GM19468 (cell line): Measurements from ENCODE around the gene ECI1.
"Not testable (repeated sequence)": the region's sequence is repeated elsewhere in the genome, so short reads cannot be mapped to it uniquely, and the experiment has no call there.

Experiments used
- ATAC-seq: cut with Tn5 transposase; IDR thresholded peaks from one replicate; pipeline ENCODE4 v1.9.1; 2021; ENCODE audit warnings: mild to moderate bottlenecking, moderate library complexity, moderate number of reproducible peaks; ENCODE audit not compliant: unreplicated experiment; ENCODE audit errors: extremely low read depth

The ECI1 gene

DNA sequence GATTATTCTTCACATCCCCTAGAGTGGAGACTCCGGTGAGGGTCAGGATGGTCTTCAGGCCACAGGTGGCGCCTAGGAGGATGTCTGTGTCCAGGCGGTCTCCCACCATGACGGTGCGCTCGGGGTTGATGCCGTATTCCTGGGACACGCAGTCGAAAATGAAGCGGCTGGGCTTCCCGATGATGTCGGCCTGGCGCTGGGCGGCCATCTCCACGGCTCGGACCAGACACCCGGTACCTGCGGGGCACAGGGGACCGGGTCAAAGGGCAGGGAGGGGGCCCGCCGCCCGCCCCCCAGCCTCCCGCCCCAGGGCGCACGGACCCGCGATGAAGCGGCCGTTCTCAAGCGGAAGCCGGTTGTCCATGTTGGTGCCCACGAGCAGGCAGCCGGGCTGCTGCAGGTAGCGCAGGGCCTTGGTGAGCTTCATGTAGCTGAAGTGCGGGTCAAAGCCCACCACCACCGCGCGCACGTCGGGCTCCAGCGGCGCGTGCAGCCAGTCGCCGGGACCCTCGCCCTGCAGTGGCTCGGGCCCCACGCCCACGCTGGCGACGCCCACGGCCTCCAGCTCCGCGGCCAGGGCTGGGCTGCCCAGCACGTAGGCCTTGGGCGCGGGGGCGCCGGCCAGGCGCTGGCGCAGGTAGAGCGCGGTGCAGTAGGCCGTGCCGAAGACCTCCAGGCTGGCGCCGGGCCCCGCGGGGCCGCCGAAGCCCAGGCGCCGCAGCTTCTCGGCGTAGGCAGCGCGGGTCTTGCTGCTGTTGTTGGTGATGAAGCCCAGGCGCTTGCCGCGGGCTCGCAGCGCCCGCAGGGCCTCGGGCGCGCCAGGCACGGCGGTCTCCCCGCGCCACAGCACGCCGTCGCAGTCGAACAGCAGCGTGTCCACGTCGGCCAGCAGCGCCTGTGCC, 37.3 kb downstream of the ECI1 start:
- ATAC-seq = no peak

DNA sequence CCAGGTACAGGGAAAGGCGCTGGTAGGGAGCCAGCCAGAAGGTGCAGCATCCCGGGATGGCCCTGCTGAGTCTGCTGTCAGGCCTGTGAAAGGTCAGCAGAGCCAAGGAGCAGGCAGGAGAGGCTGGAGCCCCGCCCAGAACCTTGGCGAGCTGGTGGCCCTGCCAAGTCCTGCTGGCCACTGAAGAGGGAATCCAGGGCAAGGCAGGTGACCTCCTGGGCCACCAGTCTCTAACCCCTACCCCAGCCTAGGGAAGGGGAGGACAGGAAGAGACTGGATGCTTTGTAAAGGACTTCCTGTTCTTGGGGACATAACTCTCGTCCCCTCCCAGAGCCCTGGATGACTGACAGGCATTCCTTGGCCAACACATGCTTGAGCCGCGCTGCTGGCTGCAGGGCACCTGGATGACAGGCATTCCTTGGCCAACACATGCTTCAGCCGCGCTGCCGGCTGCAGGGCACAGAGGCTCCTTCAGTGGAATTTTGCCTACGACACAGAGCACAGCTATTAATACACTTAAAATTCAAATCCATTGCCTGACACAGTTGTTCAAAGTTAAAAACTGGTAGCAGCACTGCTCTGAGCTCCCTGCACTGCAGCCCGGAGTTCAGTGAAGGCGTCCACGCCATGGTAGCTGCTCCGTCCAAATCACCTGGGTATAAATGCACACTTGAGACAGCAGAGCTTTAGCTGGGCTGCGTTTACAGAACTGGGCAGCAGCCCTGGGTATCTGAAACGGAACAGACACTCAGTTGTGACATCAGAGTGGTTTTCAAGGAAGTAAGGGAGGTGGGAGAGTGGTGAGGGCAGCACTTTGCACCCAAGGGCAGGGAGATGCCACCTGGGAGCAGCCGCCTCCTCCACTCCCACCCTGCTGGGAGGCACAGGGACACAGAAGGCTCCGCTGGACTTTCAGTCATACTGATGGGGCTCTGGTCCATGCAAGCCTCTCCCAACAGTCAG, 38.7 kb downstream of the ECI1 start:
- no peak for ATAC-seq

DNA sequence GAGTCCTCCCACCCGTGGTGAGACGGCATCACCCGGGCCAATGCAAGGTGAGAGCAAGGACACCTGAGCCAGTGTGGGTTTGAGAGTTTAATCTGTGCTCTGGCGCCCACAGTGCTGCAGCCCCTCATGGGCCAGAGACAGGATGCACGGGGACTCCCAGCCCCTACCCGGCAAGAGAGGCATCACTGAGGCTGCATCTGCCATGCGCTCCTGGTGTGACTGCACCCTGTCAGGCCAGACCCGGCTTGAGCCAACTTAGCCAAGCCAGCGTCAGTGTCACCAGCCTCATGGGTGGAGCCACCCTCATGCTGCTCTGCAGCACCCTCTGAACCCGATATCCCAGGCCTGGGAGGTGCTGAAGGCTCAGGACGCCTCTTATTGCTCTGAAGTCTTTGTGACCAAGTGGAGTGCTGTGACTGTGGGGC, 39.5 kb downstream of the ECI1 start:
- no peak for ATAC-seq

GRCh38 chr16:2210386-2211365, 40.7 kb downstream of the ECI1 start, which contains the start of gene BRICD5:
Gene BRICD5, minus strand, starts transcription at chr16:2210863. Its CDS starts 30 bp downstream, at chr16:2210833.
- no peak for ATAC-seq

DNA sequence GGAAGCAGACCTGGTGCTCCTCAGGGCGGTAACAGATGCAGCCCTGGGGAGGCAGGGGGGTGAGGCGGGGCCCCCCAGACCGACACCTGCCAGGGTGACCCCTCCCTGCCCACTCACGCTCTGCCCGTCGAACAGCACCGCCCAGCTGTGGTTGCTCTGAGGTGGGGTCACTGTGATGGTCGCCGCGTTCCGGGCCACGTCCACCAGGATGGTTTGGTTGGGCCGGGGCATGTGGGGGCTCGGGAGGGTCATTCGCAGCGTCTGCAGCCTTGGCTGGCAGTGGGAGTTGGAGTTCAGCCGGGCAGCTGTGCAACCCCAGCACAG, 41.4 kb downstream of the ECI1 start:
- no peak for ATAC-seq

GRCh38 chr16:2209258-2210008, 42.0 kb downstream of the ECI1 start:
- ATAC-seq = no peak

DNA sequence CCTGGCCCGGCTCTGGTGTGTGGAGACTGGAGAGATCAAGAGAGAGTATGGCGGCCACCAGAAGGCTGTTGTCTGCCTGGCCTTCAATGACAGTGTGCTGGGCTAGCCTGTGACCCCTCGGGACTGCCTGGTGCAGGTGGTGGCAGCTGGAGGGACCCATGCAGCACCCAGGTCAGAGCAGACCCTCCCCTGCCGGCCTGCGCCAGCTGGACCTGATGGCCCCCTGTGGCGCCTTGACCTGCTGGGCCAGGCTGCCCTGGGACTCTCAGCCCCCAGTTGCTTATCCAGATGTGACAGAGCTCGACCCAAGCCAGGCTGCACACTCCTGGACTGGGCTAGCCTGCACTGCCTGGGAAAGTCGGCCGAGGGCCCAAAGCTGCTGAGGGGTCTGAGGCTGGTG, 42.6 kb downstream of the ECI1 start:
- ATAC-seq = no peak

- no peak for ATAC-seq
These were observed 43.1 kb downstream of the ECI1 start for GRCh38 chr16:2208308-2208707.

GRCh38 chr16:2207872-2208271, 43.5 kb downstream of the ECI1 start:
- ATAC-seq = no peak

DNA sequence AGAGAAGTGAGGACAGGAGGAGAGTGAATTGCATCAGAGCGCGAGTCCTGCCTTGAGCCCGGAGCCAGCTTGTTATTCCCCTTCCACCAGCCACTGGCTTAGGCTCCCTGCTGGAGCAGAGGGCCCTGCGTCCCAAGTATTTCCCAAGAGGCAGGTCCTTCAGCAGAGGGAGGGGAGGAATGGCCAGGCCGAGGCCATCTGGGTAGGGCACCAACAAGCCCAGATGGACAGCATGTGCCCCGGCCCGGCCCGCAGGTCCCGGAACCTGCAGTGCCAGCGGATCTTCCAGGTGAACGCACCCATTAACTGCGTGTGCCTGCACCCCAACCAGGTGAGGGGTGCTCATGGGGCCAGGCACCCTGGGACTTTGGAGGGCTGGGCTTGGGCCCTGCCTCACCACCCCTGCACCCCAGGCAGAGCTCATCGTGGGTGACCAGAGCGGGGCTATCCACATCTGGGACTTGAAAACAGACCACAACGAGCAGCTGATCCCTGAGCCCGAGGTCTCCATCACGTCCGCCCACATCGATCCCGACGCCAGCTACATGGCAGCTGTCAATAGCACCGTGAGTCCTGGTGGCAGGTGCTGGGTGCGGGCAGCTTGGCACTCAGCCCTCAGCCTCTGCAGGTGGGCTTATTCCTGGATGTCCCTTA, 44.5 kb downstream of the ECI1 start:
- no peak for ATAC-seq

DNA sequence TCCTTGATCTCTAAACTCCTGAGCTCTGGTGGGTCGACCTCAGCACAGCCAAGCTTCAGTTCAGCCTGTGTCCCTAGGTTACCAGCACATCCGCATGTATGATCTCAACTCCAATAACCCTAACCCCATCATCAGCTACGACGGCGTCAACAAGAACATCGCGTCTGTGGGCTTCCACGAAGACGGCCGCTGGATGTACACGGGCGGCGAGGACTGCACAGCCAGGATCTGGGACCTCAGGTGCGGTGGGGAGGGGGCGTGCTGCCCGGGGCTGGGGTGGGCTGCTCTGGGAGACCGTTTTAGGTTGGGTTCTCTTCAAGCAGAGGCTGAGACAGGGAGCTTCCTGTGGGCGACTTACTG, 45.0 kb downstream of the ECI1 start:
- ATAC-seq = no peak

DNA sequence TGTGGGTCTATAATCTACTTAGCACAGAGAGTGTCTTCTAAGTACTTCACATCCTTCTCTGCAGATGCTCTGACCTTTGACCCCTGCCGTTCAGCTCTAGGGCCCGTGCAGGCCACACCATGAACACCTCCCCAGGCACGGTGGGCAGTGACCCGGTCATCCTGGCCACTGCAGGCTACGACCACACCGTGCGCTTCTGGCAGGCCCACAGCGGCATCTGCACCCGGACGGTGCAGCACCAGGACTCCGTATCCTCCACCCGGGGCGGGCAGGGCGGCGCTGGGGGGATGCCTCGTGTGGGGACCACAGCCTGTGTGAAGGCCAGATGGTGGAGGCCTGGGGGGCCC, 45.4 kb downstream of the ECI1 start:
- peak; percentile 0 for ATAC-seq

GRCh38 chr16:2205104-2205966, 46.1 kb downstream of the ECI1 start, which contains the start of gene MLST8:
Gene MLST8, plus strand, starts transcription at chr16:2205454. Its CDS starts 632 bp downstream, at chr16:2206086.
- peak; percentile 69 for ATAC-seq

- ATAC-seq = no peak
These were observed 46.8 kb downstream of the ECI1 start for GRCh38 chr16:2204416-2205103.

DNA sequence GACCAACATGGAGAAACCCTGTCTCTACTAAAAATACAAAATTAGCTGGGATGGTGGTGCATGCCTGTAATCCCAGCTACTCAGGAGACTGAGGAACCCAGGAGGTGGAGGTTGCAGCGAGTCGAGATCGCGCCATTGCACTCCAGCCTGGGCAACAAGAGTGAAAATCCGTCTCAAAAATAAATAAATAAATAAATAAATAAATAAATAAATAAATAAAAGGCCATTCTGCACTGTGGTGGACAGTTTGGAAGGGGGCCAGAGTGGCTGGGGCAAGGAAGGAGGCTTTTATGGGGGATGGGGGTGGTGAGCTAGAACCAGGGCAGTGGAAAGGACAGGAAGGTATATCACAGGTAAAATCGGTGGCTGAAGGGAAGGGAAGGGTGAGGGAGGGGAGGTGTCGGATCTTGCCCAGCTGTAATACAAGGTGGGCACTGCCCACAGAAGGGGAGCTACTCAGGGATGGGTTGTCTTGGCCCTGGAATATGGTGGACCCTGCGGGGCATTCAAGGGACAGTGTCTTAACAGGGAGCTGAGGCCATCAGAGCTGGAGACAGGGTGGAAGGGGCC, 48.2 kb downstream of the ECI1 start:
- ATAC-seq = not testable (repeated sequence)

DNA sequence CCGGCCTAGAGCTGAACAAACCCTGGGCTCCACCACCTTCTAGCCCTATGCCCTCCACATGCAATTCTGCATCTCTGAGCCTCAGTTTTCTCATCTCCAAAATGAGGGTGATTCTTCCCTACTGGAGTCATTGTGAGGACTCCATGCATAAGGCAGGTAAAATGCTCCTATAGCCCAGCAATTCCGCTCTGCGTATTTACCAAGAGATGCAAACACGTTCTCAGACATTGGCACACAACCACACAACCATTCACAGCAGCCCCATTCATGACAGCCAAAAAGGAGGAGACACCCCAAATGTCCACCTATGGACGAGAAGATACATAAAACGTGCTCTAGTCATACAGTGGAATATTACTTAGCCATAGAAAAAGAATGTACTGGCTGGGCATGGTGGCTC, 51.1 kb downstream of the ECI1 start:
- no peak for ATAC-seq

DNA sequence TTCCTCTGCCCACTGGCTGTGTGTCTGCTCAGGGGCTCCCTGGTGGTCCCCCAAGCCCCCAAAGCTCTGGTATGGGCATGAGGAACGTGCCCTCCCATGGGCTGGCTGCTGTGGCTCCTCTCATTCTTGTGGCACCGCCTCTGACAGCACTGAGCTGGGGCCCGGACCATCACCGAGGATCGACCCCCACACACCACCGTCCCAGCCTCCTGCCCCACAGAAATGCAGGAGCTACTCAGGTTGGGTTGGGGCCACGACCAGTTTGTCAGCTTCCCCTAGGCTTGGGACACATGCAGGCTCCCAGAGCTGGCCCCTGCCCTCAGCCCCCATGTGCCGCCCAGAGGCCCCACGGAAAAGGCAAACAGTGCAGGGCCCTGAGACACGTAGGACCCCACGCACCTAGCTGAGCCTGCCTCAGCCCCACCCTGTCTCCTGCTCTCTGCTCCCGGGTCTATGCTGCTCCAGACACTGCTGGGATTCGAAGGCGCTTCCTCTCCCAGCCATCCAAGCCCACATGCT, 51.7 kb downstream of the ECI1 start:
- ATAC-seq = no peak
